Measurements from ENCODE around the gene LMCD1. TPM values are rescaled to one million over a fixed set of nuclear protein-coding genes. Genes with fewer than 3 reads are reported as not detected.
A peak's percentile ranks its signal among the peaks of the same experiment; 100 is the strongest.

Gene LMCD1
- total and polyA plus RNA-seq, 12 donors, result 18.6 to 459 (median 45.7) TPM

DNA sequence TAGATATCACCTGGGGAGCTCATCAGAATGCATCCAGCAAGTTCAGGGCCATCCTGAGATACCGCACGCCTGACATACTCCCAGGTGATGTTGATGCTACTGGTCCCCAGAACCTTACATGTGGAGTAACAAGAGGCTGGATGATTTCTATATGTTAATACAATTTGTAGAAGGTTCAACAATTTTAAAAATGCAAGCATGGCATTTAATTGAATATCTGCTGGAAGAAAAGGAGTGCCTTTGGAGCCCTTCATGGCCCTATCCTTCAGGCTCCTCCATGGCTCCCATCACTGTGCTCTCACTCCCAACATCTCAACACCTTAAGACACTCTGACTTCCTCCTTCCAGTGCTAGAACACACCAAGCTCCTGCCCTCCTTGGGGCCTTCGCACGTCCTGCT is 36.6 kb downstream of the LMCD1 start:
- Histone ChIP-seq H3K4me1 (peaks cover 8 to 71% (median 42%) of the 10 kb centered on the region in 9 donors), H3K4me3 (no peak overlapping the region), H3K27me3 (no peaks in the 10 kb centered on the region), H3K36me3 (peaks cover 0 to 92% (median 28%) of the 10 kb centered on the region in 9 donors), H3K27ac (peak overlapping the region in 1 of 10 donors; percentile 37), H3K9me3 (no peaks in the 10 kb centered on the region)
- 96 to 98% methylated on average over 4 of the region's 4 CpGs for WGBS, 2 donors
- intact Hi-C loops (cut with DNase I), result loop anchor here in 1 of 10 donors (10.0 kb wide), 1 partner anchor 93 kb away; no protein-coding TSS in a partner anchor
- TF ChIP-seq, protein P1, sequence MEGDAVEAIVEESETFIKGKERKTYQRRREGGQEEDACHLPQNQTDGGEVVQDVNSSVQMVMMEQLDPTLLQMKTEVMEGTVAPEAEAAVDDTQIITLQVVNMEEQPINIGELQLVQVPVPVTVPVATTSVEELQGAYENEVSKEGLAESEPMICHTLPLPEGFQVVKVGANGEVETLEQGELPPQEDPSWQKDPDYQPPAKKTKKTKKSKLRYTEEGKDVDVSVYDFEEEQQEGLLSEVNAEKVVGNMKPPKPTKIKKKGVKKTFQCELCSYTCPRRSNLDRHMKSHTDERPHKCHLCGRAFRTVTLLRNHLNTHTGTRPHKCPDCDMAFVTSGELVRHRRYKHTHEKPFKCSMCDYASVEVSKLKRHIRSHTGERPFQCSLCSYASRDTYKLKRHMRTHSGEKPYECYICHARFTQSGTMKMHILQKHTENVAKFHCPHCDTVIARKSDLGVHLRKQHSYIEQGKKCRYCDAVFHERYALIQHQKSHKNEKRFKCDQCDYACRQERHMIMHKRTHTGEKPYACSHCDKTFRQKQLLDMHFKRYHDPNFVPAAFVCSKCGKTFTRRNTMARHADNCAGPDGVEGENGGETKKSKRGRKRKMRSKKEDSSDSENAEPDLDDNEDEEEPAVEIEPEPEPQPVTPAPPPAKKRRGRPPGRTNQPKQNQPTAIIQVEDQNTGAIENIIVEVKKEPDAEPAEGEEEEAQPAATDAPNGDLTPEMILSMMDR (IDR thresholded peaks at IDR 0.05), result no peak
- ATAC-seq (no peak), DNase-seq (no peak)

DNA sequence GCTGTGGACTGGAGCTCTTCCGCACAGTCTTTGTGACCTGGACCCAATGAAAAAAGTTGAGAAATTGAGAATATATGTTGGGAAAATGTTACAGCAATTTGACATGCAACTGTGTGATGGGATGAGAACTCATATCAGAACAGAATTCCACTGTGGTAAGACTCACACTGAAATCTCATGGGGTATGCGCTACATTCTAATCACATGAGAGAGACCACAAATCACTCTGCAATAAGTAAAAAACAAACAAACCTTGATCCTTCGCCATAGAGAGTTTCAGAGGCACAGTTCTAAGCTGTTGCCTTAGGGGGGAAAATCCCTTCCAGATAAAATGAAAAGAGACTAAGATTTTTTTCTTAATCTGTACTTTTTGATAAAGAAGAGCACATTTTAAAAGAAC is 37.3 kb downstream of the LMCD1 start:
- Histone ChIP-seq H3K36me3 (peaks cover 0 to 92% (median 28%) of the 10 kb centered on the region in 9 donors), H3K4me1 (peaks cover 8 to 65% (median 36%) of the 10 kb centered on the region in 9 donors)

DNA sequence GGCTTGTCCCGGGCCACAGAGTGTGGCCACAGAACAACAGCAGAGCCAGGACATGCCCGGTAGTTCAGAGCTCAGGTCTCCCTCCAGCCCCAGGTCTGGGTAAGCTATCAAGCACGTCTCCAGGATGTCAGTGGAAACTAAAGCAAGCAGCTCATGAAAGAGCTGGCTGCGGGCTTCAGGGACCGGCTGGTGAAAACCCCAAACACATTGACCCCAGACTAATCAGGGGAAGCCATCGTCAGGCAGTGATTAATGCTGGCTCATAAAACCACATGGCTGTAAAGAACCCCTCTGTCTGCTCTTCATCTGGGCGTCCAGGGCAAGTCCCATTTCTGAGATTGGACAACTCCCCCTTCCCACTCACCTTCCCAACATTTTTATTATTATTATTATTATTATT is 37.8 kb downstream of the LMCD1 start:
- Histone ChIP-seq H3K36me3 (peaks cover 0 to 92% (median 29%) of the 10 kb centered on the region in 9 donors), H3K9me3 (no peaks in the 10 kb centered on the region), H3K27me3 (no peaks in the 10 kb centered on the region), H3K4me3 (no peak overlapping the region), H3K27ac (peak overlapping the region in 3 of 10 donors; percentile 23 to 50 (median 37)), H3K4me1 (peaks cover 8 to 59% (median 31%) of the 10 kb centered on the region in 9 donors)
- TF ChIP-seq, protein P1 (IDR thresholded peaks at IDR 0.05), result no peak
- ATAC-seq (no peak), DNase-seq (no peak)
- intact Hi-C loops (cut with DNase I), result loop anchor here in 1 of 10 donors (10.0 kb wide), 1 partner anchor 95 kb away; no protein-coding TSS in a partner anchor
- 63 to 65% methylated on average over 7 of the region's 7 CpGs for WGBS, 2 donors

More for the DNA sequence above, 37.3 kb downstream of the LMCD1 start:
- DNase-seq (no peak), ATAC-seq (no peak)
- H3K27me3 ChIP-seq, result no peaks in the 10 kb centered on the region
- TF ChIP-seq, protein P1 (IDR thresholded peaks at IDR 0.05), result no peak
- peak overlapping the region in 3 of 10 donors; percentile 23 to 50 (median 37) for H3K27ac ChIP-seq
- 89 to 90% methylated on average over 3 of the region's 3 CpGs for WGBS, 2 donors
- no peak overlapping the region for H3K4me3 ChIP-seq
- intact Hi-C loops (cut with DNase I), result loop anchor here in 1 of 10 donors (10.0 kb wide), 1 partner anchor 94 kb away; no protein-coding TSS in a partner anchor
- no peaks in the 10 kb centered on the region for H3K9me3 ChIP-seq

DNA sequence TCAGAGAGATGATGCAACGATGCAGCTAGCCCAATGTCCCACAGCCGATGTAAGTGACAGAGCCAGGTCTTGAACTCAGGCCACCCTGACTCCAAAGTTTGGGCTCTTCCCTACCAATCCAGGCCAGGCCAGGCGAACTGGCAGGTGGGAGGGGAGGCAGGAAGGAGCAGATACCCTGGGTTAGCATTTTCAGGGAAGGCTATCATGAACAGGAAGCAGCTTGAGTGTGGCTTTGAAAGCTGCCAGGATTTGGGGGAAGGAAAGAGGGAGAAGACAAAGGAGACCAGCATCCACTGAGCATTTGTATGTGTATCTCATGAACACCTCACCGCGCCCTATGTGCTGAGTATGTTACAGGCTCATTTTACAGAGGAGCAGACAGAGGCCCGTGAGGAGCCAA is 38.8 kb downstream of the LMCD1 start:
- Histone ChIP-seq H3K27me3 (no peaks in the 10 kb centered on the region), H3K4me1 (peaks cover 2 to 49% (median 21%) of the 10 kb centered on the region in 9 donors), H3K4me3 (no peak overlapping the region), H3K27ac (peak overlapping the region in 6 of 10 donors; percentile 2 to 70 (median 20)), H3K36me3 (peaks cover 0 to 95% (median 34%) of the 10 kb centered on the region in 9 donors), H3K9me3 (no peaks in the 10 kb centered on the region)
- ATAC-seq (peak; percentile 8 to 67 (median 30)), DNase-seq (no peak)
- intact Hi-C loops (cut with DNase I), result no loop called here
- WGBS, 2 donors, result 61 to 73% methylated on average over 6 of the region's 6 CpGs
- TF ChIP-seq, protein P1 (IDR thresholded peaks at IDR 0.05), result no peak

Data from heart right ventricle (tissue), 16 donors.